ENCODE measurements around the gene NPAS3. TPM values are rescaled to one million over a fixed set of nuclear protein-coding genes. Genes with fewer than 3 reads are reported as not detected.

The NPAS3 gene
- total and polyA plus RNA-seq, 8 donors = 0.09 to 0.79 (median 0.56) TPM

GRCh38 chr14:33727606-33728005 lies 788.9 kb downstream of the NPAS3 start:
- DNase-seq (no peak), ATAC-seq (no peak)
- intact Hi-C loops (cut with DNase I) = no loop called here
- no peaks in the 10 kb centered on the region for H3K4me1 ChIP-seq
- no peaks in the 10 kb centered on the region for H3K9me3 ChIP-seq
- H3K36me3 ChIP-seq = no peaks in the 10 kb centered on the region
- TF ChIP-seq CTCF (IDR thresholded peaks at IDR 0.05) = no peak
- no peak overlapping the region for H3K4me3 ChIP-seq
- H3K27me3 ChIP-seq = peaks cover 0 to 3% of the 10 kb centered on the region in 2 donors
- no peak overlapping the region for H3K27ac ChIP-seq

GRCh38 chr14:33728010-33728498 lies 789.4 kb downstream of the NPAS3 start:
- Histone ChIP-seq H3K27ac (no peak overlapping the region), H3K27me3 (peaks cover 0 to 3% of the 10 kb centered on the region in 2 donors), H3K4me1 (no peaks in the 10 kb centered on the region), H3K4me3 (no peak overlapping the region), H3K9me3 (no peaks in the 10 kb centered on the region), H3K36me3 (no peaks in the 10 kb centered on the region)
- no peak for TF ChIP-seq CTCF (IDR thresholded peaks at IDR 0.05)
- ATAC-seq = no peak
- intact Hi-C loops (cut with DNase I) = no loop called here
- no peak for DNase-seq

GRCh38 chr14:33730156-33730555 lies 791.5 kb downstream of the NPAS3 start:
- no peaks in the 10 kb centered on the region for H3K27me3 ChIP-seq
- TF ChIP-seq CTCF (IDR thresholded peaks at IDR 0.05) = no peak
- ATAC-seq = no peak
- no peaks in the 10 kb centered on the region for H3K4me1 ChIP-seq
- H3K9me3 ChIP-seq = no peaks in the 10 kb centered on the region
- no peak for DNase-seq
- intact Hi-C loops (cut with DNase I) = no loop called here
- H3K27ac ChIP-seq = no peak overlapping the region
- H3K36me3 ChIP-seq = no peaks in the 10 kb centered on the region
- no peak overlapping the region for H3K4me3 ChIP-seq

- H3K9me3 ChIP-seq = no peaks in the 10 kb centered on the region
Observed at GRCh38 chr14:33732175-33732574, 793.5 kb downstream of the NPAS3 start.

GRCh38 chr14:33733310-33733709 lies 794.6 kb downstream of the NPAS3 start:
- ATAC-seq = no peak
- intact Hi-C loops (cut with DNase I) = no loop called here
- no peak for TF ChIP-seq CTCF (IDR thresholded peaks at IDR 0.05)

More at GRCh38 chr14:33732175-33732574, 793.5 kb downstream of the NPAS3 start:
- Histone ChIP-seq H3K4me3 (no peak overlapping the region), H3K27ac (no peak overlapping the region), H3K27me3 (no peaks in the 10 kb centered on the region), H3K36me3 (no peaks in the 10 kb centered on the region), H3K4me1 (no peaks in the 10 kb centered on the region)
- ATAC-seq = no peak
- TF ChIP-seq CTCF (IDR thresholded peaks at IDR 0.05) = no peak
- DNase-seq = no peak
- intact Hi-C loops (cut with DNase I) = no loop called here

More at GRCh38 chr14:33733310-33733709, 794.6 kb downstream of the NPAS3 start:
- Histone ChIP-seq H3K4me1 (no peaks in the 10 kb centered on the region), H3K4me3 (no peak overlapping the region), H3K9me3 (no peaks in the 10 kb centered on the region), H3K36me3 (no peaks in the 10 kb centered on the region), H3K27me3 (no peaks in the 10 kb centered on the region), H3K27ac (no peak overlapping the region)
- DNase-seq = no peak

Data from left lung (tissue), 10 donors.